Mesothelial cell of epicardium (in vitro differentiated cells): ENCODE data around the gene RGS11. TPM values are rescaled to one million over a fixed set of nuclear protein-coding genes. Genes with fewer than 3 reads are reported as not detected.

Experiments used
- DNase-seq, 2 experiments: peaks; one replicate each; pipeline ENCODE4 v3.0.0; 2021; ENCODE audit warnings: low spot score in 2 of 2; ENCODE audit not compliant: unreplicated experiment in 2 of 2
- H3K27ac Mint-ChIP-seq: 2 replicates; pipeline ENCODE4 v1.8.0; 2021; ENCODE audit warnings: mixed read lengths
- H3K27me3 Mint-ChIP-seq: 2 replicates; pipeline ENCODE4 v1.8.0; 2021; ENCODE audit warnings: low read depth, mixed read lengths
- H3K36me3 Mint-ChIP-seq: 2 replicates; pipeline ENCODE4 v1.8.0; 2021; ENCODE audit warnings: mixed read lengths
- H3K4me1 Mint-ChIP-seq: 2 replicates; pipeline ENCODE4 v1.8.0; 2021; ENCODE audit warnings: mixed read lengths
- H3K4me3 Mint-ChIP-seq: 2 replicates; pipeline ENCODE4 v1.8.0; 2021; ENCODE audit warnings: mild to moderate bottlenecking, moderate library complexity, mixed read lengths
- H3K9me3 Mint-ChIP-seq: 2 replicates; pipeline ENCODE4 v1.8.0; 2021; ENCODE audit warnings: mixed read lengths
- CTCF ChIP-seq: fragments of 200-600 bp; sonication (generic); IDR thresholded peaks from one replicate; pipeline ENCODE4 v1.5.0; 2021; ENCODE audit warnings: antibody characterized with exemption; ENCODE audit not compliant: unreplicated experiment
- total RNA-seq: library from RNA; stranded (reverse); gene quantifications from 3 replicates; pipeline ENCODE4 v1.2.1, GENCODE V29; 2021

Gene RGS11
- 3.4 to 4.0 TPM (median 3.5 TPM) in 3 replicates for total RNA-seq

- peaks cover 53% of the 10 kb centered on the region for H3K27me3 Mint-ChIP-seq
- no peak within 1 kb of the TSS for H3K27ac Mint-ChIP-seq
- no peaks in the 10 kb centered on the region for H3K9me3 Mint-ChIP-seq
Observed at GRCh38 chr16:275786-276232, at the start of gene RGS11. Gene RGS11 (minus strand): TSS chr16:275944. CDS start chr16:275911, 33 bp downstream.

DNA sequence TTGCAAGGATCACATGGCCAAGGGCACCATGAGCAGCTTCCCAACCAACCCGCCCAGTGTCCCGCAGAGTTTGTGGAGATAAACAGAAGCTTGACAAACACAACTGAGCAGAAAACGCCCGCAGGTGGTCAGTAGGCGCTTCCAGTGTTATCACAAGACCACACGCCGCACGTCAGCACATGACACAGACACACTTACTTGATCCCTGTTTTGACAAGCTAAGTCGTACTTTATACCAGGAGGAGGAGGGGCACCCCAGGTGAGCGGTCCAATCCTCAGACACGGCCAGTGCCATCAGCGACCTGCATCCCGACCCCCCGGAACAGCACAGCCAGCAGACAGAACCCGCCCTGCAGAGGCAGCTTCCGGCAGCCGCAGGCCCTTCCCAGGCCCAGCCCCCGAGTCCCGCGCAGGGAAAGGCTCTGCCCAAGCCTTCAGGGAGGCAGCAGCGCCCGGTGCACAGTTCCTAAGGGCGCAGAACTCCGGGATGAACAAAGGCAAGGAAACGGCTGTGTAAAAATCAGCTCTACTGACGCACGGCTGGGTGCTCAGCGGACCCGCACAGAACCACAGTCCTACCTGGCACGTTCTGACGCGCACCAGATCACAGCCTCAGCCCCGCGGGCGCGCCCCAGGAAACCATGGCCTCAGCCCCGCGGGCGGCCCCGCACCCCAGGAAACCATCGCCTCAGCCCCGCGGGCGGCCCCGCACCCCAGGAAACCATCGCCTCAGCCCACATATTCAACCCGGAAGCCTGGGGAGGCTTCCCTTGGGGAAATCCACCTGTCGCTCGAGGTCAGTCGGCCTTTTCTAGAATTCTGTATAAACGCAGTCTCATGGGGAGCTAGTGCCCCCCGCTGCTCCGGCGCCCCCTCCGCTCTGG is 48.9 kb upstream of the RGS11 start:
- Mint-ChIP-seq H3K27me3 (no peaks in the 10 kb centered on the region), H3K9me3 (no peaks in the 10 kb centered on the region), H3K4me1 (no peaks in the 10 kb centered on the region), H3K36me3 (peaks cover 6% of the 10 kb centered on the region), H3K4me3 (no peak overlapping the region), H3K27ac (no peak overlapping the region)
- no peak for DNase-seq
- no peak for TF ChIP-seq CTCF

More at GRCh38 chr16:275786-276232, at the start of gene RGS11:
- no peak for TF ChIP-seq CTCF
- Mint-ChIP-seq H3K4me1 (no peaks in the 10 kb centered on the region), H3K36me3 (no peaks in the 10 kb centered on the region), H3K4me3 (peak within 1 kb of the TSS; percentile 67)
- DNase-seq, result no peak

DNA sequence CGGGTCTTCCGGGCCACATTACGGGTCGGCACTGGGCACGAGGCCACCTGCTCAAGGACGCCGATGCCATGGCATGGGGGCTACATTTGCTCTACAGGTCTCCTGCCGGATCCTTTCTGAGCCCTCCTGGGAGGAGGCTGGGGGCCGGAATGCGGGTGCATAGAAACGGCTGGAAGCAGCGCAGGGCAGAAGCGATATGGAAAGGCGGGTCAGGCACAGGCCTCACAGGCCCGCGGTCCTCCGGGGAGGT is 48.4 kb upstream of the RGS11 start:
- H3K9me3 Mint-ChIP-seq, result no peaks in the 10 kb centered on the region
- H3K36me3 Mint-ChIP-seq, result peaks cover 8% of the 10 kb centered on the region
- H3K27me3 Mint-ChIP-seq, result no peaks in the 10 kb centered on the region
- H3K4me1 Mint-ChIP-seq, result no peaks in the 10 kb centered on the region
- TF ChIP-seq CTCF, result no peak
- no peak for DNase-seq
- H3K4me3 Mint-ChIP-seq, result no peak overlapping the region
- H3K27ac Mint-ChIP-seq, result no peak overlapping the region

- no peaks in the 10 kb centered on the region for H3K4me1 Mint-ChIP-seq
- no peaks in the 10 kb centered on the region for H3K27me3 Mint-ChIP-seq
- no peak for TF ChIP-seq CTCF
- no peak for DNase-seq
- no peak overlapping the region for H3K27ac Mint-ChIP-seq
- no peak overlapping the region for H3K4me3 Mint-ChIP-seq
- peaks cover 11% of the 10 kb centered on the region for H3K36me3 Mint-ChIP-seq
- H3K9me3 Mint-ChIP-seq, result no peaks in the 10 kb centered on the region
Observed at GRCh38 chr16:322476-323143, 46.9 kb upstream of the RGS11 start.

DNA sequence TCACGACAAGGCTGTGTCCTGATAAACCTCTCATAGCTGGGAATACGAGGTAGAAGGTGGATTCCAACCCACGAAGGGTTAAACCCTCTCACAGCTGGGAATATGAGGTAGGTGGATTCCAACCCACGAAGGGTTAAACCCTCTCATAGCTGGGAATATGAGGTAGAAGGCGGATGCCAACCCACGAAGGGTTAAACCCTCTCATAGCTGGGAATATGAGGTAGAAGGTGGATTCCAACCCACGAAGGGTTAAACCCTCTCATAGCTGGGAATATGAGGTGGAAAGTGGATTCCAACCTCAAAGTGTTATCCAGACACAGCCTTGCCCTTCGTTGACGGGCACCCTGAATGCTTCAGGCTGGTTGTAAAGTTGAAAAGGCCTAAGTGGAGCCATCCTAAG is 45.8 kb upstream of the RGS11 start:
- Mint-ChIP-seq H3K27me3 (no peaks in the 10 kb centered on the region), H3K4me1 (no peaks in the 10 kb centered on the region), H3K9me3 (no peaks in the 10 kb centered on the region), H3K4me3 (no peak overlapping the region), H3K27ac (no peak overlapping the region), H3K36me3 (peaks cover 11% of the 10 kb centered on the region)
- no peak for TF ChIP-seq CTCF
- no peak for DNase-seq
